ENCODE data around the gene MYBL2. TPM values are rescaled to one million over a fixed set of nuclear protein-coding genes. Genes with fewer than 3 reads are reported as not detected.

Gene MYBL2
- total and polyA plus RNA-seq, 2 donors (not counting 3 experiments of a cell fraction or from before 2014, with no cell fraction given): 35.7 to 105 TPM

DNA sequence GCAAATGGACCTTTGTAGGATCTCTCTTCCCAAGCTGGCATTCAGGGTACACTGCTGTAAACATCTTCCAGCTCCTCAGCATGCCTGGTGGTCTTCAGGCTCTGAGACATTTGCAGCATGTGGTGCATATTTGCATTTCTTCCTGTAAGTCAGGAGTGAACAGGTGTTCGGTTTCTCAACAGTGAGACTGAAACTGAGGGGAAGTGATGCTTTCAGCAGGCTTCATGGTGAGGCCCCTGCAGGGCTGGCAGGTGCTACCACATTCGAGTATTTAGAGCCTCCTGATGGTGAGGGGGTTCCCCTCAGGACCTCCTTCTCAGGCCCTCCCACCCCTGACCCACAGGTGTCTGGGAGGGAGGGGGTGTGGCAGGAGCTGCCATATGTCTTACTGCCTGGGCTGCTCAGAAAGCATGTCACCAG is 15.1 kb downstream of the MYBL2 start:
- no TSS peak for BruUV-seq (replicated peaks)
- Histone ChIP-seq H3K9me1 (replicated peaks; ENCODE audit: control insufficient read depth, extremely low read depth, insufficient read depth, low read length) (no peaks in the 10 kb centered on the region), H3K79me2 (ENCODE audit: control insufficient read depth, insufficient read depth, low read length) (peaks cover 7% of the 10 kb centered on the region), H4K20me1 (replicated peaks; ENCODE audit: control insufficient read depth, extremely low read depth, insufficient read depth, low read length) (no peaks in the 10 kb centered on the region), H3K4me1 (ENCODE audit: control insufficient read depth, extremely low read depth, insufficient read depth, low read length) (no peaks in the 10 kb centered on the region), H3K36me3 (ENCODE audit: control insufficient read depth in 2 of 2, extremely low read depth in 1 of 2, insufficient read depth in 2 of 2, low read length in 2 of 2) (peaks cover 0 to 1% of the 10 kb centered on the region in 2 experiments), H3K4me2 (ENCODE audit: insufficient read depth, low read length) (no peak overlapping the region), H3K27ac (ENCODE audit: insufficient read depth, low read depth, low read length) (no peak overlapping the region), H3K27me3 (ENCODE audit: control insufficient read depth in 2 of 2, insufficient read depth in 2 of 2, low read length in 2 of 2) (no peaks in the 10 kb centered on the region), H3K4me3 (replicated peaks in 1 of 3; ENCODE audit: insufficient read depth in 1 of 3, low read depth in 1 of 3, low read length in 3 of 3) (no peak overlapping the region), H3K9ac (replicated peaks; ENCODE audit: extremely low read depth, insufficient read depth, low read length) (no peak overlapping the region), H3K9me3 (replicated peaks; ENCODE audit: control insufficient read depth, insufficient read depth, low read length) (no peaks in the 10 kb centered on the region), H2AFZ (ENCODE audit: low read depth, low read length) (no peak overlapping the region)
- FAIRE-seq (no peak), DNase-seq (ENCODE audit: low read depth, low spot score) (no peak)
- ChIA-PET CTCF (interaction anchor here (2.5 kb wide), 1 partner anchor 10 kb away, joined by 9 read pairs; no protein-coding TSS in a partner anchor), POLR2A (interaction anchor here (0.6 kb wide), 1 partner anchor 15 kb away, joined by 3 read pairs; no protein-coding TSS in a partner anchor)
- no peak for TF ChIP-seq MYC (IDR thresholded peaks at IDR 0.05; ENCODE audit: low read depth, low read length)
- no peak for TF ChIP-seq POLR2AphosphoS5 (IDR thresholded peaks at IDR 0.05; ENCODE audit: insufficient read depth, low read depth, low read length)
- no peak for TF ChIP-seq JUN (IDR thresholded peaks at IDR 0.05; ENCODE audit: borderline replicate concordance, insufficient read depth, insufficient read length, low read depth)
- TF ChIP-seq, protein P1, sequence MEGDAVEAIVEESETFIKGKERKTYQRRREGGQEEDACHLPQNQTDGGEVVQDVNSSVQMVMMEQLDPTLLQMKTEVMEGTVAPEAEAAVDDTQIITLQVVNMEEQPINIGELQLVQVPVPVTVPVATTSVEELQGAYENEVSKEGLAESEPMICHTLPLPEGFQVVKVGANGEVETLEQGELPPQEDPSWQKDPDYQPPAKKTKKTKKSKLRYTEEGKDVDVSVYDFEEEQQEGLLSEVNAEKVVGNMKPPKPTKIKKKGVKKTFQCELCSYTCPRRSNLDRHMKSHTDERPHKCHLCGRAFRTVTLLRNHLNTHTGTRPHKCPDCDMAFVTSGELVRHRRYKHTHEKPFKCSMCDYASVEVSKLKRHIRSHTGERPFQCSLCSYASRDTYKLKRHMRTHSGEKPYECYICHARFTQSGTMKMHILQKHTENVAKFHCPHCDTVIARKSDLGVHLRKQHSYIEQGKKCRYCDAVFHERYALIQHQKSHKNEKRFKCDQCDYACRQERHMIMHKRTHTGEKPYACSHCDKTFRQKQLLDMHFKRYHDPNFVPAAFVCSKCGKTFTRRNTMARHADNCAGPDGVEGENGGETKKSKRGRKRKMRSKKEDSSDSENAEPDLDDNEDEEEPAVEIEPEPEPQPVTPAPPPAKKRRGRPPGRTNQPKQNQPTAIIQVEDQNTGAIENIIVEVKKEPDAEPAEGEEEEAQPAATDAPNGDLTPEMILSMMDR (IDR thresholded peaks at IDR 0.05; ENCODE audit: extremely low read depth in 1 of 2, insufficient read depth in 1 of 2, low read depth in 1 of 2, low read length in 2 of 2): no peak
- TF ChIP-seq, protein P2, sequence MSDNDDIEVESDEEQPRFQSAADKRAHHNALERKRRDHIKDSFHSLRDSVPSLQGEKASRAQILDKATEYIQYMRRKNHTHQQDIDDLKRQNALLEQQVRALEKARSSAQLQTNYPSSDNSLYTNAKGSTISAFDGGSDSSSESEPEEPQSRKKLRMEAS (IDR thresholded peaks at IDR 0.05; ENCODE audit: insufficient read depth, insufficient read length): no peak
- dilution Hi-C loops (cut with MboI; ENCODE audit: extremely low pct_ligation_motif_present, low sequenced_read_pairs): no loop called here
- intact Hi-C loops (cut with micrococcal nuclease): no loop called here
